G401 (cell line): ENCODE data around the gene PPP1R7. TPM values are rescaled to one million over a fixed set of nuclear protein-coding genes. Genes with fewer than 3 reads are reported as not detected.

ENCODE experiments used
- DNase-seq: peaks from one replicate; pipeline ENCODE4 v3.0.0-alpha.2; 2015; ENCODE audit warnings: low spot score
- in situ Hi-C: cut with HindIII; loops from 2 replicates; pipeline ENCODE4 v1.10.0; 2016; ENCODE audit warnings: low sequenced_read_pairs, mixed read lengths
- total RNA-seq: library from RNA; depleted of rRNA; stranded (reverse); fragments of >200 nt; shearing (Covaris generic); gene quantifications from 2 replicates; pipeline ENCODE4 v1.2.3, GENCODE V29; 2014

Gene PPP1R7
- total RNA-seq, 1 experiment from 2014 or later: 91.9 TPM

DNA sequence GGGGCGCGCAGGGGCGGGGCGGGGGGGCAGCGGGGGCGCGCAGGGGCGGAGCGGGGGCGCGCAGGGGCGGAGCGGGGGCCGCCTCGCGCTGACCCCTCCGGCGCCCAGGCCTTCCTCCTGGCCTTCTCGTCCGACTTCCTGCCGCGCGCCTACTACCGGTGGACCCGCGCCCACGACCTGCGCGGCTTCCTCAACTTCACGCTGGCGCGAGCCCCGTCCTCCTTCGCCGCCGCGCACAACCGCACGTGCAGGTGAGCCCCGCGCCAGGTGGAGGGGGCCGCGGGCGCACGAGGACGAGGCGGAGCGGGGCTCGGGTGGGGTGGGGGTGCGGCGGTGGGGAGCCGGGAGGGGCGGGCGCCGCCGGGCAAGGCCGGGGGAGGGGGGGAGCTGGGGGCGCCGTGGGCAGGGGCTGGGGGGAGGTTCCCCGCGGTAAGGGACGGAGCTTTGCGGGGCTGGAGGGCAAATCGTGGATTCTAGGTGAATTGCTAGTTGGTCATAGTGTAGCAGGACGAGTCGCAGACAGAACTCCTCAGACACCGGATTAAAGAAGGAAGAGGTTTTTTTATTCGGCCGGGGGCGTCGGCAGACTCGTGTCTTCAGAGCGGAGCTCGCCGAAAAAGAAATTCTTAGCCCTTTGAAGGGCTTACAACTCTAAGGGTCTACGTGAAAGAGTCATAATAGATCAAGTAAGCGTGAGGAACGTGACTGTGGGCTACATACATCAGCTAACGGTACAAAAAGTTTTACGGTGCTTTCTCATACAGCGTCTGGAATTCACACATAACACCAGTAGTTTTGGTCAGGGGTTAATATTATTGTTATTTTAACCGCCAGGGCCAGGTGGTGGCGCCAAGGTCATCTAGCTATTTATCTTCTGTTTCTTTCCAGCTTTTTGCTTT, 68.1 kb downstream of the PPP1R7 start:
- DNase-seq: peak; percentile 59
- in situ Hi-C loops: no loop called here

DNA sequence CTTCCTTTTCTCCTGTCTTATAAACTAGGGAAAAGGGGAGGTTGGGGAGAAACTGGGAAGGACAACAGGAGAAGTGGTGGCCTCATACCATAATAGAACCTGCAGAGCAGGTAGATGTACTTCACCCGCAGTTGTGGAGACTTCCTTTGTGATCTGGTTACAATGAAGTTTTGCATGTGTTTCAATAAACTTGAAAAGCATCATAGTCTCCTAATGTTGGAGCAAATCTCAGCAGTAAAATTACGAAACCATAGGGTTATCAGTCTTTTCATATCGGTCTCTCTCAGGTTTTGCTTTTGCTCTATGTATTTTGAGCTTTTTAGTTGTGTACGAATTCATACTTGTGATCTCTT, 68.7 kb downstream of the PPP1R7 start:
- no peak for DNase-seq
- in situ Hi-C loops: no loop called here

DNA sequence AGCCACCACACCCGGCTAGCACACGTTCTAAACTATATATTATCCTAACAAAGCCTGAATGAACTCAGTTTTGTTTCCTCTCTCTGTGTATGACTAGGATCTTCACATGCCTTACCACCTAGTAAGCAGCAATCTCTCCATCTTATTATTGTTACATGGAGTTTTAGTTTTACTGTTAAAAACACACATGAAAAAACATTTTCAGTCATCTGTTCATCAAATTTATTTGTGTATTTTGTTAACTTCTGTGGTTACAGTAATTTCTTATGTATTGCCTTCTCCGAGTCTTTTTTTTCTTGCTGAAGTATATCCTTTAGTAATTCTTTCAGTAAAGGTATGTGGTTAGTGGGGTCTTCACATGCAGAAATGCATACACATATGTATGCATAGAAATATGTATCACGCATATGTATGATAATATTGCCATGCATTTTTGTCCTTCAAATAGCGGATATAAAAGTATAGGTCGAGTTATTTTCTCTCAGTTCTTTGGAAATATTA, 69.6 kb downstream of the PPP1R7 start:
- in situ Hi-C loops: no loop called here
- no peak for DNase-seq

DNA sequence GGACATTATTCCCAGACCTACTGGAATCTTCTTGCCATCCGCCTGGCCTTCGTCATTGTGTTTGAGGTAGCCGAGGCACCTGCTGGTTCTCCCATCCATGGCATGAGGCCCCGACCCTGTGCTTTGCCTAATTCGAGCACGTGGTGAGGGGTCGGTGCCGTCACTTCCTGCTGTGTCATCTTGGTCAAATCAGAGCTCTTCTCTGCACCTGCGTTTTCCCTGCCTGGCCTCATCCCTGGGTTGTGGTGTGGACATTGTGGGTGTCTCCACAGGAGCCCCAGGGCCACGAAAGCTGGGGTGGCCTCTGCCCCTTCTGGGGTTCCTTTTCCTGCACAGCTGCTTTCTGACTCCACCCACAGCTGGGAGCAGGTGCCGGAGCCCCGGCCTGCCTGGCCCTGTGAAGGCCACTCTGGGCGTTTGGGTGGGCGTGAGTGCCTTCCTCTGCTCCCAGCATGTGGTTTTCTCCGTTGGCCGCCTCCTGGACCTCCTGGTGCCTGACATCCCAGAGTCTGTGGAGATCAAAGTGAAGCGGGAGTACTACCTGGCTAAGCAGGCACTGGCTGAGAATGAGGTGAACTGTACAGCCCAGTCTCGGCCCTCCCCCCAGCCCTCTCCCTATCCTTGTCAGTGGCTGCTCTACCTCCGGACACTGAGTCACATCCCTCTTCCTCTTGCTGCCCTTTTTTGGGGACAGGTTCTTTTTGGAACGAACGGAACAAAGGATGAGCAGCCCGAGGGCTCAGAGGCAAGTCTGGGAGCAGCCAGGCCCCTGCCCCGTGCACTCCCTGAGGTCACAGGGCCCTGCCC, 73.1 kb downstream of the PPP1R7 start:
- in situ Hi-C loops: no loop called here

DNA sequence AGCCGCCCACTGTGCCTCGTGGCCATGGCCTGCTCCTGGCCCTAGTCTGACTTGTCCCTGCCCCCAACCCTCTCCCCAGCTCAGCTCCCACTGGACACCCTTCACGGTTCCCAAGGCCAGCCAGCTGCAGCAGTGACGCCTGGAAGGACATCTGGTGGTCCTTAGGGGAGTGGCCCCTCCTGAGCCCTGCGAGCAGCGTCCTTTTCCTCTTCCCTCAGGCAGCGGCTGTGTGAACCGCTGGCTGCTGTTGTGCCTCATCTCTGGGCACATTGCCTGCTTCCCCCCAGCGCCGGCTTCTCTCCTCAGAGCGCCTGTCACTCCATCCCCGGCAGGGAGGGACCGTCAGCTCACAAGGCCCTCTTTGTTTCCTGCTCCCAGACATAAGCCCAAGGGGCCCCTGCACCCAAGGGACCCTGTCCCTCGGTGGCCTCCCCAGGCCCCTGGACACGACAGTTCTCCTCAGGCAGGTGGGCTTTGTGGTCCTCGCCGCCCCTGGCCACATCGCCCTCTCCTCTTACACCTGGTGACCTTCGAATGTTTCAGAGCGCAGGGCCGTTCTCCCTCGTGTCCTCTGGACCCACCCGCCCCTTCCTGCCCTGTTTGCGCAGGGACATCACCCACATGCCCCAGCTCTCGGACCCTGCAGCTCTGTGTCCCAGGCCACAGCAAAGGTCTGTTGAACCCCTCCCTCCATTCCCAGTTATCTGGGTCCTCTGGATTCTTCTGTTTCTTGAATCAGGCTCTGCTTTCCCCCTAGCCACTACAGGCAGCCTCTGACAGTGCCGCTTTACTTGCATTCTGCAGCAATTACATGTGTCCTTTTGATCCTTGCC, 74.0 kb downstream of the PPP1R7 start:
- in situ Hi-C loops: no loop called here
- no peak for DNase-seq

More for the DNA sequence above, 73.1 kb downstream of the PPP1R7 start:
- no peak for DNase-seq

DNA sequence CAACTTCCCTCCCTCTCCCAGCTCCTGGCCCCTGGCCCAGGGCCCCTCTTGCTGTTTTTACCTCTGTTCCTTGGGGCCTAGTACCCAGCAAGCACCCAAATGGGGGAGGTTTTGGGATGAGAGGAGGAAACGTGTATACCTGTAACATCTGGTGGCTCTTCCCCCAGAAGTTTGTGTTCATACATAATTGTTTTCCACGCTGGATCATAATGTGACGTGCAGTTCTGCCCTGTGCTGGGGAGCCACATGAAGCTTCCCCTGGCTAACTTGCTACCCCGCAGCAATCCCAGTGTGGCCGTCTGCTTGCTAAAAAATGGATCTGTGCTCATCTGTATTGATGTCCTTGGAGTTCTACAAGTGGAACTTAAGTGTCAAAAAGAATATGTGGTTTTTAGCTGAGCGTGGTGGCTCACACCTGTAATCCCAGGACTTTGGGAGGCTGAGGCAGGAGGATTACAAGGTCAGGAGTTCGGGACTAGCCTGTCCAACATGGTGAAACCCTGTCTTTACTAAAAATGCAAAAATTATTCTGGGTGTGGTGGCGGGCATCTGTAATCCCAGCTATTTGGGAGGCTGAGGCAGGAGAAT, 74.7 kb downstream of the PPP1R7 start:
- DNase-seq: no peak
- in situ Hi-C loops: no loop called here

DNA sequence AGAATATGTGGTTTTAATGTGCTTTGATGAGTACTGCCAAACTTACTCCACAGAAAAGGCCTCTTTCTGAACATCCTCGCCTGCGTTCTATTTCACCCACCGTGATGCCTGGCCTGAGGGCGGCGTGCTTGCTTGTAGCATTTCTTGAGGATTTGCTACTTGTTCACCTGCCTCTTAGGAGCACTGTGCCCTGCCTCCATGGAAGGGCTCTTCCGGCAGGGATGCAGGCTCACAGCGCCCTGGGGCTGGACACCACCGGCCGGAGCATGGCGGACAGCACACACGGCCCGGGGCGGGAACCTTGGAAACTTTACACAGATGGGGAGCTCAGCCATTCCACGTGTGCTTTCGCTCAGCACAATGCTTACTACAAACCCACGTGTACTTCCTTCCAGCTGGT, 75.3 kb downstream of the PPP1R7 start:
- in situ Hi-C loops: no loop called here
- no peak for DNase-seq

DNA sequence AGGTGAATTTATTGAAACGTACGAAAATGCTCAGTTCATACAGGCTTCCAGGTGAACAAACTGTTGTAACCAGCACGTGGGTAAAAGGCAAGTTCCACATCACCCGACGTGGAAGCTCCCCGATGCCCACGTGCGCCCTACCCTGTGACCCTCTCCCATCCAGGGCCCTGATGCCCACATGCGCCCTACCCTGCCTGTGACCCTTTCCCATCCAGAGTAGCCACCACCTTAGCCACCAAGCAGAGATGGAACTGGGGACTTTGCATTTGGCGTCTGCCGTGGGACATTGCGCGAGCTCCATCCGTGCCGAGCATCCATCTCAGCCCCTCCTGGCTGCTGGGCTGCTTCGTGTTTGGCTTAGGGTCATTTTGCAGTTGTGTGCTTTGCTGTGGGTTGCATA, 75.7 kb downstream of the PPP1R7 start:
- in situ Hi-C loops: no loop called here
- no peak for DNase-seq

DNA sequence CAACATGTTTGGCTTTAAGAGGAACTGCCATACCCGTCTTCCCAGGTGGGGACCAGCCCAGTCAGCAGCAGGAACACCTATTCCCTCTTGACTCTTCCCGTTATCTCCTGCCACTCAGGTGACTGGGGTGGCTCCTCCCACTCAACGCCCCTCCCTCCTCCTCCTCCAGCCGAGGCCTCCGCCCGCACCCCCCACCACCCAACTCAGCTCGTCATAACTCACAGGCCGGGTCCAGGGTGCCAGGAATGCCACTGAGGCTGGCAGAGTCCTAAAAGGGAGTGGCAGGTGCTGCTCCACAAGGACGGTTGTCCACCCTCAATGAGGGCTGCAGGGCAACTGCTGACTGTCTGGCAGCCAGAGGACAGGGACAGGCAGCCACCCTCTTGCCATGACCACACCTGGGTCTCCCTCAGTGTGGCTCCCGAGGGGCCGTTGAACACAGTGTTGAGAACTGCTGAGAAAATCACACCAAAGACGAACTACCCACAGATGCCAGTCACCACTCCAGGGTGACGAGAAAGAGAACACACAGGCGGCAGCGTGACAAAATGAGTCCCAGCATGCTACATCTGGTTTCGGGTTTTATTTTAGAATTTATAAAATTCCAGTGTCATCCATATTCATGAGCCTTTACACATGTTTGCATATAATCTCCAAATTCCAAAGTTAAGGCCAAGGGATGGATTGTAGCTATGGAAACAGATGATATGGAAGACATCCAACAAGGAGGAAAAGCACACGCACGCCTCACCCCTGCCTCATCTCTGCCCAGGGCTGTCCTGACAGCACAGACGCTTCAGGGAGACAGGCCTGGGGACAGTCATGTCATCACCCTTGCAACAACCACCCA, 76.7 kb downstream of the PPP1R7 start:
- in situ Hi-C loops: no loop called here

DNA sequence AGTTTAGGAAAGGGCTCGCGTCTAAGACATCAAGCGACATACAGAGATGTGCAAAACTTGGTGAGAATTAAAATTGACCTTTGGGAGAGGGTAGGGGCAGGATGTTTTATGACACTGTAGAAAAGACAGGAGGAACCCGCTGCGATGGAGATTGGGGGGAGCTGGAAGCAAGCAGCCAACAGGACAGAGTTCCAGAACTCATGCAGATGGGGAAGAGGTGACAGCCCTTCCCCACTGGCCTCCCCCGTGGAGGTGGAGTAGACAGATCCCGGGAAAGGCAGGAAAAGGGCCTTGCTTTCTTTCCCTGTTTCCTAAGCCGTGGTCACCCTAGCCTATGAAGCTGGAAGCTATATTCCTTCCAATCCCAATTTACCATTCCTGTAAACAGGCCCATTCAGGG, 77.3 kb downstream of the PPP1R7 start:
- in situ Hi-C loops: no loop called here
- DNase-seq: no peak

More for the DNA sequence above, 76.7 kb downstream of the PPP1R7 start:
- DNase-seq: no peak

DNA sequence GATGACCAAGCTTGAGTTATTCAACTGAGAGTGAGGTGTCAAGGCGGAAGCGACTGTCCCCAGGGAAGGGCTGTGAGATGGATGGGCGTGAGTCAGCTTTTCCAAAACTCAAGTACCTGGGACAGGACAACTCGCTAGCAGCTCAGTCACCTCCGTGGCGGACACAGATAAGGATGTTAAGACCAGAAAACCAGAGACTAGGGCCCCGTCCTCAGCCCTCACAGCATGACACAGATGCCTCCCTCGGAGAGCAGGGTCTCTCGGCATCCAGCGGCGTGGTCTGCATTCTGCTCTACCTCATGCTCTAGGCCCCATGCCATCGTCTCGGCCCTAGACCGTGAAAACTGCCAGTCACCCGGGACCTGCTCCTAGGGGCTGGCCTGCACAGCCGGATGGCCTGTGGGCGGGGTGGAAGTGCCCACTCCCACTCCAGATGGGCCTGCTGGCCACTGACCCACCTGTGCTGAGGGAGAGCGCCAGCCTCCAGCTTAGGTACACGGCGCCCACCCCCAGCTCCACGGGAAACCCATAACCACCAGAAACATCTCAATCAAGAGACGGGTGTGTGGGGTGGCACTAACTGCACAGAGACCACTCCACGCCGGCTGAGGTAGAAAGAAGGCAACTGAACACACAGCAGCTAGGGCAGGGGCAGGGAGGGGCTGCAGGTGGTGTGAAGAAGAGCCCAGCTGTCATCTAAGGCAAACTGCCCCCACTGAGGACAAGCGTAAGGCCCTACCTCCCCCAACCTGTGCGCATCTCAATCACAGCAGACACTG, 78.0 kb downstream of the PPP1R7 start:
- no peak for DNase-seq

DNA sequence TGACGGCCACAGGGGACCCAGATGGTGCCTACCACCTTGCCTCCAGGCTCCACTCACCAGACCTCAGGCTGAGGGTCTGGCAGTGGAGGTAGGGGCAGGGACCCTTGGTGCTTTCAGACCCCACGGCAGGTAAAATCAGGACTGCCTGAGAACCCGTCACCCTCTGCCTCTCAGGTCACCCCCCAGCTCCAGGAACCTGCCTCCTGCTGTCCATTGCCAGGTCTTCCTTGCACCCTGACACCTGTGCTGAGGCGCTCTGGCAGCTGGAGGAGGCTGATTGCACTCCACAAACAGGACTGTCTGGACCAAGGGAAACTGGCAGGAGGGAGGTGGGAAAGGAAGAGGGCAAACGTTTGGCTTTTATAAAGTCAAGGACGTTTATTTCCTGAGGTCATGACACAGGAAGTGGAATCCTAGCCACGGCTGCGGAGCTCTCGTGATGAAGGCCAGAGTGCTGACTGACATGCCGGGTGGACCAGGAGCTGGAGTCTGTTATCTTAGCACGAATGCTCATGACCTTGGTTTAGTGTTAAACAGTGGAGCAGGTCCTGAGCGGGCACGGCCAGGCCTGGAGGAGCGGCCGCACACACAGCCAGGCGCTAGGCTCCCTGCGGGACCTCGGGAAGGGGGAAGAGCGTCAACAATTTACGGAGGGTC, 78.7 kb downstream of the PPP1R7 start:
- DNase-seq: no peak
- in situ Hi-C loops: no loop called here

More for the DNA sequence above, 78.0 kb downstream of the PPP1R7 start:
- in situ Hi-C loops: no loop called here

DNA sequence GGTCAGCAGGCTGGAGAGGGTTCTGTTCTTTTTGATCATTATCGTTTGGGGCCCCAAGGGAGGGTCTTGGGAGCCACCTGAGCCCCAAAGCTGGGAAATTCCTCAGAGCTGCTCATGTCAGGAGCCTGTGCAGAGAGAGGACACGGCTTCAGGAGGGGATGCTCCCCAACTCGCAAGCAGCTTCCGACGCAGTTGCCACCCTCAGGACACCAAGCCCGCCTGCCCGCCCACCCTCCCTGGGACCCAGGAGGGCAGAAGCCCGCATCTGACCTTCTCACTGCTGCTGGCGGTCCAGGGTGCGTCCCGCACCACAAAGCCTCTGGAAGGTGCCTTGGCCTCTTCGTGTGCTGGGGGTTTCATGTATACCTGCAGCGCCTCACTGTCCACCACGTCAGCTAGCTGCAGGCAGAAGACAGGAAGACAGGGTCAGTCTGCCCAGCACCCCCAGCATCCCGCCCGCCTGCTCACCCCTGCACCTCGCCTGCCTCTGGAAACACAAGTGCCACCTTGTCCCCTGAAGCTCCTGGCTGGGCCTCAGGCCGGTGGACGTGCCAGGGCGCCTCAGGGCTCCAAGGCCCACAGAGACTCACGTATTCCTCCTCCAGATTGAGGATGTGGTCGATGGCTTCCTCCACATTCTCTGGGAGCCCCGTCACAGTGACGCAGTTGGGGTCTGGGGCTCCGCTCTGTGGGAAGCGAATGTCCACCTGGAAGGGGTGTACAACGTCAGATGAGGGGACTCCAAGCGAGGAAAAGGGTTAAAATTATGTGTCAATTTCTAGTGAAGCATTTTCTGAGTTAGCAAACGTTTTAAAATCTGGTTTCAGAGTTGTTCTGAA, 79.5 kb downstream of the PPP1R7 start:
- in situ Hi-C loops: no loop called here
- no peak for DNase-seq

DNA sequence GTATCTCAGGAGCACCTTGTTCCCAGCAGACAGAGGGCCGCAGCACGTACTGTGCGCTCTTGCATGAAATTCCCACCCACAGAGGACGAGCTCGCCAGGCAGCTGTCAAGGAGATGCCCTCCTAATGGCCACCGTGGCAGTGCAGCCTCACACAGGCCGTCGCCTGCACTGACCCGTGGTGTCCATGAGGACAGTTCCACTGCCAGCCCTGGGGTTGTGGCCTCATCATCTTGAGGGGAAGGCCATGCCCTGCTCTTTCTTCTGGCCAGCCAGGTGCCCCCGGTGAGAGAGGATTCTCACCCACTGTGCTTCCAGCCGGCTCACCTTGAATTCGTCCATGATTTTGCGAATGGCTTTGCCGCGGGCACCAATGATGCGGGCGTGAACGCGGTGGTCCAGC, 80.2 kb downstream of the PPP1R7 start:
- DNase-seq: peak; percentile 81

DNA sequence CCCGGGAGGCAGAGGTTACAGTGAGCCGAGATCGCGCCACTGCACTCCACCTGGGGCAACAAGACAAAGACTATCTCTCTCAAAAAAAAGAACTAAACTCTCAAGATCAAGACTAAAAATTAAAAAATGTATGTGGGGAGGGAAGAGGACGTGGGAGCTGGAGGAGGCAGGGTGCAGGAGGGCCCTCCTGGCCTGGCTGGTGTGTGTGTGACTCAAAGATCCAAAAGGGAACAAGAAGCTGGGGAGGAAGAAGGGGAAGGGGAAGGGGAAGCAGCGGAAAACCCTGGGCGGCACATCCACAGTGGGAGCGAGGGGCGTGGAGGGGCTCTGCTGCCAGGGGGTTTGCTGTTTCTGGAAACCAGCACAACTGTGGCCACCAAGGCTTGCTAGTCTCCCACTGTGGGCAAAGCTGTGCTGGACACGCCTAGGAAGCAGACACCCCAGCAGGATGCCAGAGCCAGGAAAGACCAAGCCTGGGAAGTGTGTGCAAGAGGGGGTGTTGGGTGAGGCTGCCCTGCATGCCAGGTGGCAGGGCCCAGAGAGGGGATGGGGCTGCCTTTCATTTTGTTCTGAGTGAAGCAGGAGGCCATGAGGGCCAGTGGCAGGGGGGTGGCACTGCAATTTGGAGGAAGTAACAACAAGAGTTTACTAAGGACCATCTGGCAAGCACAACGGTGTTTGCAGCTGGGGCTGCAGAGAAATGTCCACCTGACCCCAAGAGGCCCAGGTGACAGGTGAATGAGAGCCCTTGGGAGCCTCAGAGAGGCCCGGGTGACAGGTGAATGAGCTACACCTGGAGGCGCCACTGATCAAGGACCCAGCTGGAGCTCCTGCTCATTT, 82.7 kb downstream of the PPP1R7 start:
- in situ Hi-C loops: no loop called here
- DNase-seq: no peak

More for the DNA sequence above, 80.2 kb downstream of the PPP1R7 start:
- in situ Hi-C loops: no loop called here
